Astrocyte of the spinal cord (primary cell): ENCODE measurements around the gene ARMH3.
"Not testable (repeated sequence)": the region's sequence is repeated elsewhere in the genome, so short reads cannot be mapped to it uniquely, and the experiment has no call there.

Experiments used
- DNase-seq: peaks from one replicate; pipeline ENCODE4 v3.0.0; 2011; ENCODE audit warnings: low read depth, low spot score
- H3K4me3 ChIP-seq: 2 replicates; pipeline ENCODE4 v1.5.1; 2011; ENCODE audit warnings: low read depth, mild to moderate bottlenecking, low read length, moderate library complexity
- in situ Hi-C: cut with HindIII; loops from 2 replicates; pipeline ENCODE4 v1.10.0; 2017; ENCODE audit warnings: low sequenced_read_pairs
- TF ChIP-seq, protein P1 (sequence below): IDR thresholded peaks from 2 replicates; pipeline ENCODE4 v1.5.1; 2012; ENCODE audit warnings: low read depth, mild to moderate bottlenecking, low read length, inconsistent platforms

The ARMH3 gene

DNA sequence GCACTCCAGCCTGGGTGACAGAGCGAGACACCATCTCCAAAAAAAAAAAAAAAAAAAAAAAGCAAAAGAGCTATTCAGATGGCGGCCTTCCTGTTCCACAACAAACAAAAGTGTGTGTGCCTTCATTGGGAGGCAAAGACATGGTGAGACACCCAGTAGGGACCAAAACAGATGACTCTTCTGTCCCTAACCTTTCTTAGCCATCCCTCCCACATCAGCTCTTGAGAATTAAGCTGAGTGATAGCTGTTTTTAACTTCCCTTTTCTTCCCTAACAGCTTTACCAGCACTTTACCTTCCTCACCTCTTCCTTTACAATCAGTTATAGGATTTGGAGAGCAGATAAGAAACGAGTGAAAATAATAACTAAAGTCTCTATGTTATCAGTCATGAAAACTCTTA, 48.2 kb downstream of the ARMH3 start:
- TF ChIP-seq, protein P1, sequence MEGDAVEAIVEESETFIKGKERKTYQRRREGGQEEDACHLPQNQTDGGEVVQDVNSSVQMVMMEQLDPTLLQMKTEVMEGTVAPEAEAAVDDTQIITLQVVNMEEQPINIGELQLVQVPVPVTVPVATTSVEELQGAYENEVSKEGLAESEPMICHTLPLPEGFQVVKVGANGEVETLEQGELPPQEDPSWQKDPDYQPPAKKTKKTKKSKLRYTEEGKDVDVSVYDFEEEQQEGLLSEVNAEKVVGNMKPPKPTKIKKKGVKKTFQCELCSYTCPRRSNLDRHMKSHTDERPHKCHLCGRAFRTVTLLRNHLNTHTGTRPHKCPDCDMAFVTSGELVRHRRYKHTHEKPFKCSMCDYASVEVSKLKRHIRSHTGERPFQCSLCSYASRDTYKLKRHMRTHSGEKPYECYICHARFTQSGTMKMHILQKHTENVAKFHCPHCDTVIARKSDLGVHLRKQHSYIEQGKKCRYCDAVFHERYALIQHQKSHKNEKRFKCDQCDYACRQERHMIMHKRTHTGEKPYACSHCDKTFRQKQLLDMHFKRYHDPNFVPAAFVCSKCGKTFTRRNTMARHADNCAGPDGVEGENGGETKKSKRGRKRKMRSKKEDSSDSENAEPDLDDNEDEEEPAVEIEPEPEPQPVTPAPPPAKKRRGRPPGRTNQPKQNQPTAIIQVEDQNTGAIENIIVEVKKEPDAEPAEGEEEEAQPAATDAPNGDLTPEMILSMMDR: no peak
- no peak for DNase-seq
- in situ Hi-C loops: no loop called here
- H3K4me3 ChIP-seq: no peak overlapping the region

DNA sequence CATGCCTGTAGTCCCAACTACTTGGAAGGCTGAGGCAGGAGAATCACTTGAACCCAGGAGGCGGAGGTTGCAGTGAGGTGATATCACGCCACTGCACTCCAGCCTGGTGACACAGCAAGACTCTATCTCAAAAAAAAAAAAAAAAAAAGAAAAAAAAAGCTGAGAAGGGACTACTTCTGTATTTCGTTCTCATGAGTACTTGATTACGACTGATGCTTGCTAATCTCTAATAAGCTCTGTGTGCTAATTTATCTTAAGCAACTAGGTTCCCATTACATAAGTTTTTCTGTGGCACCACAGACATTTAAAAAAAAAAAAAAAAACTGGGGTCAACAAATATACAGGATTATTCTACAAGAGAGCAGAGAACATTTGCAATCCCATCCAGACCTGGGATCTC, 48.9 kb downstream of the ARMH3 start:
- in situ Hi-C loops, DNase-seq, H3K4me3 ChIP-seq: not testable (repeated sequence)

DNA sequence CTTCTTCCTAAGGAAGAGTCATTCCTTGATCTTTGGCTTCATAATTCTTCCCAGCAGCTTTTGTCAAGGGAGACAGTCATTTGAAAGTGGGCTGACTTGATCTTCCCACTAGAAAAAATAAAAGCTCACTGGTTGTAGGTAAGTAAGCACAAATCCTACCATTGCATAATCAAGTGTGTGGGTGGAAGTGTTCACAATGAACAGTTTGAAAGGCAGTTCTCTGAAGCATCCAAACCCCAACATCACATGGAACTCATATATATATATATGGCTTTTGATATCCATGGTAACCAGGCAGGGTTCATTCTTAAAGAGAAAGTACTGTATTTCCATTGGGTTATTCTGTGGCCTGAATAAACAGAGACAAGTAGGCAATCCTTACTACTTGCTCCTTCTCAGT, 51.6 kb downstream of the ARMH3 start:
- in situ Hi-C loops: no loop called here
- H3K4me3 ChIP-seq: no peak overlapping the region
- DNase-seq: no peak
- TF ChIP-seq, protein P1: no peak

DNA sequence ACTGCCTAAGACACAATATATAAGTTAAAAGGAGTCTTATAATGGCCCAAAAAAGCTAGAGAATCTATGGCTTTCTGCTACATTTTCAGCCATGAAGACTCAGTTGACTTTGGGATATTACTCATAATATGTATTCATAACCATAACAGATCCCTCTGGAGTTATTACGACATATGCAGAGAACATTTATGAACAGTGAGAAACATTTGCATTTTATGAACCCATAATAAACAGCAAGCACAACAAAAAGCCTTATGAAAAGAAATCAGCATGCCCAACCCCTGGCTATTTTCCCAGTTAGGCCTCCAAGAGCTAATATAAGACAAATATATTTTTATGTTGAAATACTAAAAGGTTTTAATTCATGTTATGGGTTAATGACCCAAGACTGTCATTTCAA, 52.4 kb downstream of the ARMH3 start:
- TF ChIP-seq, protein P1: no peak
- in situ Hi-C loops: no loop called here
- no peak overlapping the region for H3K4me3 ChIP-seq
- DNase-seq: no peak

DNA sequence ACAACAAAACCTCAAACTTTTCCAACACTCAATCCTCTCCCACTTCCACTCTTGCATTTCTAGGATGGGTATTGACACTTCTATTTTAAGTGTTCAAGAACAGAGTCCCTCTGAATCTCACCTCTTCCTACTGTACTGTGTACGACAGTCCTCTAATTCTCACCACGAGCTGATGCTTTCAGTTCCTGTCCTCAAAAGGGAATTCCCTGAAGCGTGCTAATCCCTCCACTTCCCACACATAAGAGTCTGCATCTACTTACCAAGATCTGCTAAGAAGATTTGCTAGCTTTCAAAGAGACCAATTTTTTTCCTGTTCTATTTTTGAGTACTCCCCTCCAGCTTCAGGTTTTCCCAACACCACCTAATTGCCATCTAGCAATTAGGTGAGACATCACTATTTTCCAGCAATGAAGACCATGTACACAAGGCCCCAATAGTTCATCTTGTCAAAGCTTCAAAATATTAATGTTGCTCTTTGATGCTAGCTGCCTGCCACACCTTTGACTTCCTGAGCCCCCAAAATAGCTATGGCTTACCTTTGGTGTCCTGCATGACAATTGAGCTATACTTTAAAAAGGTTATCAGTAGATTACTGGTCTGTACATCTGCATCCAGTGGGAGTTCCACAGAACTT, 54.4 kb downstream of the ARMH3 start:
- in situ Hi-C loops: no loop called here
- TF ChIP-seq, protein P1: no peak
- H3K4me3 ChIP-seq: no peak overlapping the region
- DNase-seq: no peak

DNA sequence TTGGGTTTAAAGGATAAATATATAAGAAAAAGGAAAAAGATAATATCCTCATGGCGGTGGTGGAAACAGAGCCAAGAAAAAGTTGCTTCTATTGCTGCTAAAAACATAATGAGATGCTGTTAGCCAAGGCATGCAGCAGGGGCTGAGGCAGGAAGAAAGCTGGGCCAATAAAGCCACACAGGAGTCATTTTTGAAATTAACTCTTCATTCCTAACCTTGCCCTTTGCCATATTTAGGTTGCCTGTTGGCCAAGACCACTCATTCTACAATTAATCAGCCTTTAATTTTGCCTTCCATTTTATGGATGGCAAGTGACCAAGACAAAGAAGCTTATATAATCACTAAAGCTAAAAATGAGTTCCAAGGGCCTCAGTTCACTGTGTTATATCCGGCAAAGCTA, 58.2 kb downstream of the ARMH3 start:
- in situ Hi-C loops: no loop called here

DNA sequence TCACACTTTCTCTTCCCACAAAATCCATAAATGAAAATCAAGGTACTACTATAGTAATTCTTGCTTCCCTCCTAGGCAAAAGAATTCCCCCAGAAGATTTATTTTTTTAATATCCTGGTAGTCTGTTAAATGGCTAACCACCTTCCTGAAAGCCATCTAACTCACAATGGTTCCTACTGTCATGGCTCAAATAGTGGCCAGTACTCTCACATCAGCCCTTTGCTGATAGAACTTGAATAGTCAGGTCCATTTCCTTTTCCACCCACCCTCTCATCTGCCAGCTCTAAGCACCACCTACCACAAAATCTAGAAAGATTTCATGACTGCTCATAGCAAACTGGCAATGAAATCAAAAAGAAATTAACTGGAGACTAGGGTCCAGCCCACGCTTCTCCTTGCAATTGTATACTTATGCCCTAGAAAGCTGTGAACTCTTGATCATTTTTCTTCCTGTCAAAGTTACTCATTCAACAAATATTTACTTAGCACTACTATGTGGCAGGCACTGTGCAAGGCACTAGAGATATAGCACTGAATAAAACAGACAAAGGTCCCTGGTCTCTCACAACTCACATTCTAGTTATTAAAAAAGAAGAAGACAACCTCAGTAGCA, 60.4 kb downstream of the ARMH3 start:
- peak; percentile 35 for DNase-seq
- TF ChIP-seq, protein P1: no peak
- in situ Hi-C loops: no loop called here
- no peak overlapping the region for H3K4me3 ChIP-seq

More for the DNA sequence above, 58.2 kb downstream of the ARMH3 start:
- TF ChIP-seq, protein P1: no peak
- no peak overlapping the region for H3K4me3 ChIP-seq
- no peak for DNase-seq
